DMS 273 (cell line): ENCODE data around the gene CLIC4.
"Not testable (repeated sequence)": the region's sequence is repeated elsewhere in the genome, so short reads cannot be mapped to it uniquely, and the experiment has no call there.

Experiments used
- DNase-seq: peaks from one replicate; lab custom pipeline; 2025; ENCODE audit not compliant: unreplicated experiment; lab: John Stamatoyannopoulos, UW

The CLIC4 gene

DNA sequence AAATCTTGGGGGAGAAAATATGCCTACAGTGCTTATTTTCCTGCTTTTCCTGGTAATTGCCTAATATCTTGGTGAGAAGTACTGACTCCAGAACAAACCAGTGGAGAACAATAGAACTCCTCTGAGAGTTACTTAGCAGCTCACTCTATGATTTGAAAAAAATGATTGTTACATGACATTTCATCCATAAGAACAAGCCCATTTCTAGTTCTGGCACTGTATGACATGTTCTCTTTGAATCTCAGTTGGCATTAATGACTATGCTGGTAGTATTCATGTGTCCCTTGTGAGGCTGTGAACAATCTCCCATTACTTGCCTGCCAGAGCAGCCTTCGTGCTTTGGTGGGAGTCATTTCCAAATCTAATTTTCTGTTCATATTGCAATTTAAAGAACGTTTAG lies 58.0 kb downstream of the CLIC4 start:
- no peak for DNase-seq

DNA sequence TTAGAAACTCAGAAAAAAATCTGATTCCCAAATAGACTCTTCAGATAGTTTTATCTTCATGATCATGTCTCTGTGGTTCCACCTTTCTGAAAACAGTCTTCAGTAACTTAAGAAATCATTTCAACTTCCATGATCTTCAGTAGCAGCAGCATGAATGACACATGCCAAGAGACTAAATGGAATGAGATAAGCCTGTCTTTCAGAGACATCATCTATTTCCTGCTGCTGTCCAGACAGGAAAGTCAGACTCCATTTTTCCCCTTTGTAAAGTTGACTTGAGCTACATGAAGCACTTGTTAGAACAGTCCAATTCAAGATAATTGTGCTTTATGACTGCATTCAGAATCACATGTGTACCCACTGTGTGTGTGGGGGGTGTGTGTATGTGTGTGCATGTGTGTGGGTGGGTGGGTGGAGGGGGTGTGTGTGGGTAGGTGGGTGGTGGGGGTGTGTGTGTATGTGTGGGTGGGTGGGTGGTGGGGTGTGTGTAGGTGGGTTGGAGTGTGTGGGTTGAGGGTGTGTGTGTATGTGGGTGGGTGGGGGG lies 58.8 kb downstream of the CLIC4 start:
- DNase-seq = no peak

DNA sequence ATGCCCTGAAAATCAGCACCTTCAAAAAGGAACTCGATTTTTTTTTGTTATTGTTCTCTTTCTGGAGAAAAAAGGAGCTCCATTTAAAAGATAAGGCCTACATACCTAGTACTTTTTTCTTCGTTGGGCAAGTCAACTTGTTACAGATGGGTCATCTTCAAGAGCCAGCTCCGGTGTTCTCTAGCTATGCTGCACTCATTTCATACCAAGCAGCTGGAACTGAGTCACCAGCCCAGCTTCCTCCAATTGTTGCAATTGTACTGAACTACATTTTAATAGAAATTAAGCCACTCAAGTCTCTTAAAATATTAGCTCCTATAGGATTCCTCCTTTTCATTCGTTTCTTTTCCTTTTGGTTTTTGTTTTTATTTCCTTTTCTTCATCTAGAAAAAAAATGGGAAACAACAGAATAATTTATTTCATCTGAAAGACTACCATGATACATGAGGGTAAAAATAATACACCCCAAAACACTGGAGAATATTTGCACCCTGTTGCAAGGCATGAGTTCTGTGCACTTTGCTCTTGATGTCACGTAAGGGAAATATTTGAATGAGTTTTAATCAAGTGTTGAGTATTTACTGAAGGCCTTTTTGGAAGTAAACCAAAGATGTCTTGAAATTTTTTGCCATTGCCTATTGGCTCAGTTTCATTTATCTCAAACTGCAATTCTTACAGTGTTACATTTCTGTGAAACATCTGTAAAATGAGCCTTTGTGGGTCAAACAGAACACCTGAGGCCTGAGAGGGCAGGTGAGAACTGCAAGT lies 60.5 kb downstream of the CLIC4 start:
- DNase-seq = no peak

DNA sequence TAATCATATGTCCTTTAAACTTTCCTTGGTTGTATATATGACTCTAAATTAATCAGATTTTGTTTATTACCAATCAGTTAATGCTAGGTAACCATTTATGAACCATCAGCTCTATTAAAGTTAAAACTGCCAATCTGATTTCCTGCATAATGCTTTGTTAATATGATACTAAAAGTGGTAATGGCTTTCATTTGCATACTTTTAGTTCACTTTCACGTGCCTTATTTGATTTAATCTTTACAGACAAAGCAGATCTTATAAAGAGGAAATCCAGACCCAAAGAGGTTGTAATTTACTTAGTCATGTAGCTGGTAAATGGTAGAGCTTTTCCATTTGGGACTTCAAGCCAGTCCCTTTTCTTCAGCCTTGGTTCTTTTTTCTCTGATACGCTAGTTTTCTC lies 61.3 kb downstream of the CLIC4 start:
- DNase-seq = no peak

DNA sequence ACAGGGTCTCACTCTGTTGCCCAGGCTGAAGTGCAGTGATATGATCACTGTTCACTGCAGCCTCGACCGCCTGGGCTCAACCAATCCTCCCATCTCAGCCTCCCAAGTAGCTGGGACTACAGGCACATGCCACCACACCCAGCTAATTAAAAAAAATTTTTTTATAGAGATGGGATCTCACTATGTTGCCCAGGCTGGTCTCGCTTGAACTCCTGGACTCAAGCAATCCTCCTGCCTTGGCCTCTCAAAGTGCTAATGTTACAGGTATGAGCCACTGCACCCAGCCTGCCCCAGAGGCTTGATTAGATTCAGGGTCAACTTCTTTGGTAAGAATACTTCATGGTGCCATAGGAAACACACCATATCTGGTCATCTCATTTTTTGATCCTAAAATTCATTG lies 66.2 kb downstream of the CLIC4 start:
- not testable (repeated sequence) for DNase-seq

DNA sequence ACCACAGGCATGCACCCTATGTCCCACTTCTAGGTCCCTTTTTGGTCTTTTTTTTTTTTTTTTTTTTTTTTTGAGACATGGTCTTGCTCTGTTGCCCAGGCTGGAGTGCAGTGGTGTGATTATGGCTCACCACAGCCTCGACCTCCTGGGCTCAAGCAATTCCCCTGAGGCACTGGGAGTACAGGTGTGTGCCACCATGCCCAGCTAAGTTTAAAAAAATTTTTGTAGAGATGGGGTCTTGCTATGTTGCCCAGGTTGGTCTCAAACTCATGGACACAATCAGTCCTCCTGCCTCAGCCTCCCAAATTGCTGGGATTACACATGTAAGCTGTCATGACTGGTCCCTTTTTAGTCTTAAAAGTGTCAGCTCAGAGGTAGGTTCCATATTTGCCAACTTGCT lies 75.0 kb downstream of the CLIC4 start:
- not testable (repeated sequence) for DNase-seq

DNA sequence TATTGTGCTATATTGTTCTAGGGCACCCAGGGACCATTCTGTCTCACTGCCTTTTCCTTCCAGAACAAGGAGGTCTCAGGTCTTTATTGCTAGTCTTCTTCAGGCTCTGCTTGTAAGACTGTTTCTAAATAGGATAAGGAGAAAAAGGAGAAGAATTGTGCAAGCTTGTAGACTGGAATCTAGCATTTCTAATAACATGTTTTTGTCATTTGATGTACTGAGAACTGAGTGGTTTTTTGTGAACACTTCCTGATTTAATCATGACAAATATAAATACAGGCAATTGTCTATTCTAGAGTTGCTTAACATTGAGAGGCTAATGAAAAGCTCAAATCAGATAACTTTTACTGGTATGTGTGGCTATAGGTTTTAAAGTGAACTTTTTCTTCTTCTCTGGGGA lies 77.6 kb downstream of the CLIC4 start:
- DNase-seq = no peak

DNA sequence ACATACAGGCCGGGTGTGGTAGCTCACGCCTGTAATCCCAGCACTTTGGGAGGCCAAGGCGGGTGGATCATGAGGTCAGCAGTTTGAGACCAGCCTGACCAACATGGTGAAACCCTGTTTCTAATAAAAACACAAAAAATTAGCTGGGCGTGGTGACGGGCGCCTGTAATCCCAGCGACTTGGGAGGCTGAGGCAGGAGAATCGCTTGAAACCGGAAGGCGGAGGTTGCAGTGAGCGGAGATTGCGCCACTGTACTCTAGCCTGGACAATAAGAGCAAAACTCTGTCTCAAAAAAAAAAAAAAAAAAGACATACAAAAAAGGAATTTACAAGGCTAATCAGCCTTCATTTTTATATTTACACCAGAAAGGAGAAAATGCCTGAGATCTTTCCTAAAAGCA lies 78.2 kb downstream of the CLIC4 start:
- DNase-seq = not testable (repeated sequence)

DNA sequence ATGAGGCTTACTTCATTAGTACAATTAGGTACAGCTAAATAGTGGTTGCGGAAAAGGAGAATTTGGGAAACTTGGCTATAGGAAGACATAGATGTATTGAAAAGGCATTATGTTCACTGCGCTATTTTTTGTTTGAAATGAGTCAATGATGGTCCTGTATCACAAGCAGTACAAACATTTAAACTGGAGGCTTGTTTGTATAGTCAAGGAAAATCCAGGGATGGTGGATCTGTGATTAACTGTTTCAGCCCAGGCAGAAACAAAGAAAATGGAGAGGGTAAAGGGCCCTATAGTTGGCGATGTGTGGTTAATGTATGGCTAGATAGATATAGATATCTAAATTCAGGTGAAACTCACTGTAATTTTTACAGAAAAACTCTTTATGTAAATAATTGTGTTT lies 79.9 kb downstream of the CLIC4 start:
- no peak for DNase-seq

DNA sequence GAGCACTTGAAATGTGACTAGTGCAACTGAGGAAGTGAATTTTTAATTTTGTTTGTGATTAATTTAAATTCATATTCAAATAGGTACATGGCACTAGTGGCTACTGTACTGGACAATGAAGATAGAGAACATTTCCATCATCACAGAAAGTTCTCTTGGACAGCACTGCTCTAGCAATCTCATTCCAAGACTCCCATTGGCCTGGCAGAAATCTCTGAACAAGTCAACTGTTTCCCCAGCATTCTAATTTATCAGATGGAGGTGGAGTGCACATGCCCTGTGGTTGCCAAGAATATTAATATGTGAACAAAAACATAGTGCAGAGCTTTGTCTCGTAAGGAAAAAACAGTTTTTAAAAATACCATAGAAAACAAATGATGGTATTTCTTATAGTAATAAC lies 81.3 kb downstream of the CLIC4 start:
- DNase-seq = no peak

DNA sequence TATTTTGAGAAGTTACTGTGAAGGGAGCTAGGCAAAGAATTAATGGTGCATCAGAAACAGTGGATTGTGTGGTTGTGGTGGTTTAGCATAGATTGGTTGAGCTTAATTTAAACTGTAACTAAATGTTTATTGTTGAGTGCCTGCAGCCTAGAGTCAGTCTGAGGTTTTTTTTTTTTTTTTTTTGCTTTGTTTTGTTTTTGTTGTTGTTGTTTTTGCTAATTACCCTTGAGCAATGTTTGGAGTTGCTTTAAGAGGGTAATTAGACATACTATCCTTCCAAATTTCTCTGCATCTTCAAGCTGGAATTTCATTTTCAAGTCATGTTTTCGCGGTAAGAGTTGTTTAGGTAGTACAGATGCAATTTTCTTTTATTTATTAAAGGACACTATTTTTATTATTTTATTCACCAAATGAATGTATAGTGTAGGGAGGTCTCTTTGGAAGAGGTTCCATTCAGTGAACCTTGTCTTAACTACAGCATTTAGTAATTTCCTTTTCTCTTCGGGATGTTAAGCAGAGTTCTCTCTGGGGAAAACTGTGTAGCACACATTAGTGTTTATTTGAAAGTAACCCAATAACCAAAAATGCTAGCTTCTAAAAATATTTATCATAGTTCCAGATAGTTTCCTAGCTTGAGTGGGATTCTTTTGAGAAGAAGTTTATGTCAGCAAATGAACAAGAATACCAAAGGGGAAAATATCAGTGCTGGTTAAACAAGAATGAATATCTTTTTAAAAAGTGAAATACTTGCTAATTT lies 82.3 kb downstream of the CLIC4 start:
- DNase-seq = no peak

DNA sequence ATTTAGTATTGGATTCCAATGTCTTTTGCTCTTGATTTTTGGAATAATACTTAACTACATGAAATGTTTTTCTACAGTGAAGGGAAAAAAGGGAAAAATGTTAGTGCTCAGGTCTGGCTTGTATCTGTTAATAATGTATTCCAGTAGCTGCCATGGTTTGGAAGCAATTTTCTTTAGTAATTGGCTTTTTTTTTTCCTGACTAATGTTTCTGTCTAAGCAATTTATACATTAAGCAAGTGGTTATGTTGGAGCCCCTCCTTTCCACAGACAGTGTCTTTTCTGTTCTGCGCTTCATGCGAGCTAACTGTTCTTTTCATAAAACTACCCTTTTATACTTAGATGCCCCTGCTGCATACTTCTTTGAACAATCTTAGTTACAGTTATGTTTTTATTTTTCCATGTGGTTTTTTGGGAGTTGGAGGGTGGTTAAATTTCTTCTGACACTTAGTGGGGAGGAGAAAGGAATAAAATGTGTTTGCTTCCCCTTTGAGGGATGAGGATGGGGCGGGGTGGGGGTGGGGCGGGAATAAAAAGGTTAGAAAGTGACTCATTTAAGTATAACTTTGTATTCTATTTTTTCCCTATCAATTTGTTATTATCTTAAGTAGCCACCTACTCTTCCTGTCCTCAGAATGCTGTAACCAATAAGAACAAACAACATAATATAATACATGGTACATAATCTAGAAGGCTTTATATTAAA lies 83.1 kb downstream of the CLIC4 start:
- DNase-seq = no peak

DNA sequence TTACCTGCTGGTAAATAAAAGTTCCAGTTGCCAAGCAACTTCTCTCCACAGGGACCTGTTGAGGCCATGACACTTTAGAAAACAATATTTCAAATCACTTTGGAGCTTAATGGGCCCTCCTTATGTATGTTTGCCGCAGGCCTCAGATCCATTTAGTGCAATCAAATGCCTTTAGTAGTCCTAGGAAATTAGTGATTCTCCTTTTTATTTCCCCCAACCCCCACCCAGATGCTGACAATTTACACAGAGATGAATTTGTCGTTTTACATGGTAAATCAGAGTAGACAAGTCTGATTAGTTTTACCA lies 83.6 kb downstream of the CLIC4 start:
- DNase-seq = peak; percentile 11

DNA sequence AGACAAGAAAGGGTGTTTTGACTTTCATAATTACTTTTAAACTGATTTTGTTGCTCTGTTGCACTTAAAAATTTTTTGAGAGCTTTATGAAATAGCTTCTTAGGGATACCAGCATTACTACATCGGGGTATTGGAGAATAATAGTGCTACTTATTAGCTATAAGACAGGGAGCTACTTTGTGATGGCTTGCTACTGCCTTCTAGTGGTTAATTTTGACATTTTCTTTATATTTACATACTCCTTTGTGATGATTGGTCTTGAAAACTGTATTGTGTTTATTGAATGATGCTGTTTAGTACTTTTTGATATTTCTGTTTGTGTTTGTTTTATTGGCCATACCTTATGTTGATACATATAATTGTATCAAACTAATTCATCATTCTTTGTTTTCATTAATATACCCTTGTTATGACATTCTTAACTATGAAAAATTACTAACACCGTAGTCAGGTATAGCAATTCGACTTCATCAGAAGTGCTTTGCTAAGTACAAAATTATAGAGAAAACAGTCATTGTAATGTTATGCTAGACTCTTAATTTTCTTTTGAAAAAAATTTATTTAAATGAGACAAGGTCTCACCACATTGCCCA lies 85.5 kb downstream of the CLIC4 start:
- DNase-seq = peak; percentile 82

DNA sequence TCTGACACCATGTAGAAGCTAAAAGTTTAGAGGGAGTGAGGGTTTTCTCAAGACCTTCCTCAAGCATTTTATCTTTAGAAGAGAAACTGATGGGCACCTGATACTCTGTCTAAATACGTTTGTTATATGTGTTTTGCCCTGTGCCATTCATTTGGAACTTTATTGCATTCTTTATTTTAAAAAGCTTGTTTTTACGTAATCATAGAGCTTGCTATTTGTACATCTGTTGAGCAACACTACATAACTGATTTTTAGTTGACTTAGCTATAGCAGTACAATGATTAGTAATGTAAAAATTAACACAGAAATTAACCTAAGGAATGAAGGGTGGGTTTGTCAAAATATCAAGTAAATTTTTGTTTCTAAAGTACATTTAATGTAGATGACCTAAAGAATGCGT lies 96.3 kb downstream of the CLIC4 start:
- no peak for DNase-seq

DNA sequence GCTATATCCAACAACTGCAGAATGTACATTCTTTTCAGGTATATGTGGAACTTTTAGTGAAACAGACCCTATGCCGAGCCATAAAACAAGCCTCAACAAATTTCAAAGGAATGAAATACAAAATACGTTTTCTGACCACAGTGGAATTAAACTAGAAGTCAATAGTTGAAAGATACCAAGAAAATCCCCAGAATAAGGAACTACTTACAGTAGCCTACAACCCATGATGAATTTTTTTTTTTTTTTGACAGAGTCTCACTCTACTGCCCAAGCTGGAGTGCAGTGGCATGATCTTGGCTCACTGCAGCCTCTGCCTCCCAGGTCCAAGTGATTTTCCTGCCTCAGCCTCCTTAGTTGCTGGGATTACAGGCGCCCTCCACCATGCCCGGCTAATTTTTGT lies 101.4 kb downstream of the CLIC4 start:
- DNase-seq = no peak

DNA sequence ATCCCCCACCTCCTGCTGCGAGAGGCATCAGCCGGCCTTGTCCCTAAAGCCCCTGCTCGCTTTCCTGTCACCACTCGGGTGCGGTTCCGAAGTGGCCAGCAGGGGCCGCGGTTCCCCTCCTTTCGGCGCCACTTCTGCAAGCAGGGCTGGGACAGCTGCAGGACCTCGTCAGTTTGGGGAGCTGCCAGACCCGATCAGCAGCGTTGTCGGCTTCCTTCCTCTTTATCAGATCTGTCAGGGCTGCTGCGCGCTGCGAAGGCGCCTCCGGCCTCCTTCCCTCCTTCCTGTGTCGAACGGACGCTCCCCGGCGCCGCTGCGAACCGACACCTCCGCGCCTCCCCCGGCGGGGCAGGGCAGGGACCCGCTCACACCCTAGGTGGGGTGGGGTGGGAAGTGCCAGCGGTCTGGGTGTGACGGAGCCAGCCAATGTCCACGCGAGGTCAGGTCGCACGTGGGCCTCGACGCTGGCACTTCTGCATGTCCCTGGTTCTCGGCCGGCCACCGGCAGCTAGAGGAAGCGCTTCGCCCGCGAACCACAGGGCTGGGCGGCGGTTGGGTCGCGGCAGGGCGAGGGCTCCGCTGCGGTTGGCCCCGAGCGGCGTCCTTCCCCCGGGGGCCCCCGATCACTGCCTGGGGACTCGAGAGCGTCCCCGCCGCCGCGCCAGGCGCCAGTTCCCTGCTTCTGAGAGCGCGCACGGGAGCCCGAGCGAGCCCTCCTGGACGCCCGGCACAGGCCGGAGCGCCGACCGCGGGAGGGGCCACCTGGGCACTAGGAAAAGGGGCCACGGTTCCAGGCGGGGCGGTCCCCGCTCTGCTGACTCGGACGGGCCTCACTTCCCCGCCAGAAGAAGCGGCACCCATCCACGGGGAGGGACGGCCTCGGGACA lies 103.0 kb downstream of the CLIC4 start:
- DNase-seq = peak; percentile 96

DNA sequence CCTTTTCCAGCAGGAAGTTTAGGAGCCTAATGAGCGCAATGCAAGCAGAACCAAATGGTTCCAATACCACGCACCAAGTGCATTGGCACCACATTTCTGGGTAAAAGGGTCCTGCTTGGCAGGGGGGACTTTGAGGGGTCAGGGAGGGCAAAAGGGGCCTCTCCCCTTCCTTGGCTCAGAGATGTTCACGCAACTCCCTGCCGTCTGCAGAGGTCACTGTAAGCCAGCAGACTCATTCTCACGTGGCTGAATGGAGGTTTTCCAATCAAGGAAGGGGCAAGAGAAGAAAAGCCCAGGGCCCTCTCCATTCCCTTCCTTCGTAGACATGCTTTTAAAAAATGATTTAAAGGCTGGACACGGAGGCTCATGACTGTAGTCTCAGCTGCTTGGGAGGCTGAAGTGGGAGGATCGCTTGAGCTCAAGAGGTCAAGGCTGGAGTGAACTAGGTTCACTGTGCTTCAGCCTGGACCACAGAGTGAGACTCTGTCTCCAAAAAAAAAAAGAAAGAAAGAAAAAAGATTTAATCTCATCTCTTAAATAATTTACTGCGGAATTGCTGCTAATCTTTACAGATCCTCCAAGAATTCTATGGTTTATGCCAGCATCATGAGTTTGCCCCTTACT lies 104.5 kb downstream of the CLIC4 start:
- DNase-seq = peak; percentile 59

DNA sequence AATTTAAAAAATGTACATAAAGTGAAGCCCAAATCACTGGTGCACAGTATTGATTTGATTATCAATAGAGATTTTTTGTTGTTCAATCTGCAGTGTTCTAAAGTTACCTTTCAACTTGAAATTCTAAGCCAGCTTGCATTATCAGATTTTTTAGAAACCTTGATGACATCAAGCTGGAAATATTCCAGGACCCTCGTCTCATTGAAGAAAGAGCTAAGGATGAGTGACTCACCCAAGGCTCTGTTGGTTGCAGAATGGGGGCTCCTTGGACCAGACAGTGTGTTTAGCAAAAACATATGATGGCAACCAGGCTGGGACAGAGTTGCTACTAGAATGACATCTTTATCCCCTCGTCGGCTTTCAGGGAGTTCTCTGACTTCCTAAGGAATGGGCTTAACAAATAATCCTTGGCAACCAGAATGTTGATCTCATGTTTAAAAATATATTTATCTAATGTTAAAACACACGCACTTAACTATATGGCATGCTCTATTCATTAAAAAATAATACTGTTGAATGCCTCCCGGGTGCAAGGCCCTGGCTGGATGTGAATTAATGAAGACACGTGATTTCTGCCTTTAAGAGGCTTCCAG lies 105.2 kb downstream of the CLIC4 start:
- peak; percentile 14 for DNase-seq

DNA sequence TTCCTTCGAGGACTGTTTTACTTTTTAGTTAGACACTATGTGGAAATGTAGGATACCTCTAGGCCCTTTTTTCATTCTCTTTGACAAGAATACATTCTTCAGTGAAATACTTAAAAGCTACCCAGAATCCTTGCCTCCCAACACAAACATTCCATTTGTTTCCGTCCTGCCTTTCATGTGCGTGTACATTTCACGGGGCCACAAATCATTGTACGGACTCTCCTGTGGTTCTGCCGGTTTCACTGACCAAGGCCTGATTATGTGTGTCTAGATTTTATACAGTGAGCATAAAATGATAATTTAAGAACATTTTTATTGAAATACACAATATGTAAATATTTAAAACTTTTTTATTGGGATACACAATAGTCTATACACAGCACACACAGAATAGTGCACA lies 108.4 kb downstream of the CLIC4 start:
- DNase-seq = no peak
